Adrenal gland (tissue), 12 donors: Measurements from ENCODE around the gene MGMT. TPM values are rescaled to one million over a fixed set of nuclear protein-coding genes. Genes with fewer than 3 reads are reported as not detected.

Source experiments
- DNase-seq, 7 donors: peaks; one replicate each; pipeline ENCODE4 v3.0.0-alpha.2; 2019 to 2020
- H3K27ac ChIP-seq, 5 donors: fragments of 200-600 bp; sonication (generic) in 4 of 5; 1 replicate in 3 of 5; 2 replicates in 2 of 5; pipeline versions ENCODE4 v1.5.1 to v1.8.0; 2016 to 2020; ENCODE audit warnings: mild to moderate bottlenecking in 1 of 5
- H3K27me3 ChIP-seq: fragments of 200-600 bp; 2 replicates; pipeline ENCODE4 v1.8.0; 2021
- H3K36me3 ChIP-seq, 2 donors: fragments of 200-600 bp; replicated peaks in 1 of 2; 1 replicate in 1 of 2; 2 replicates in 1 of 2; pipeline versions ENCODE4 v1.5.1 to v1.8.0; 2018 to 2022
- H3K4me1 ChIP-seq, 2 donors: fragments of 200-600 bp; replicated peaks in 1 of 2; 1 replicate in 1 of 2; 2 replicates in 1 of 2; pipeline versions ENCODE4 v1.5.1 to v1.8.0; 2018 to 2021
- H3K4me3 ChIP-seq, 4 donors: fragments of 200-600 bp; sonication (generic) in 3 of 4; one replicate each; pipeline ENCODE4 v1.5.1; 2016 to 2018
- H3K9me3 ChIP-seq, 3 donors: fragments of 200-600 bp; sonication (generic) in 1 of 3; replicated peaks in 1 of 3; 1 replicate in 2 of 3; 2 replicates in 1 of 3; pipeline versions ENCODE4 v1.5.1 to v1.8.0; 2016 to 2021
- CTCF ChIP-seq, 6 experiments: fragments of 450-650 bp in 4 of 6; fragments of 200-600 bp in 2 of 6; sonication (generic) in 1 of 6; IDR thresholded peaks; 1 replicate in 5 of 6; 2 replicates in 1 of 6; pipeline versions ENCODE4 v1.5.1 to v1.8.0; 2016 to 2021; ENCODE audit warnings: antibody characterized with exemption in 6 of 6, mild to moderate bottlenecking in 2 of 6, moderate library complexity in 1 of 6
- POLR2A ChIP-seq, 2 donors: fragments of 450-650 bp; IDR thresholded peaks; one replicate each; pipeline ENCODE4 v1.6.1; 2017; ENCODE audit warnings: antibody characterized with exemption in 2 of 2, mild to moderate bottlenecking in 2 of 2, moderate library complexity in 1 of 2
- WGBS, 4 donors: extraction: QIAGEN DNeasy Blood & Tissue Kit in 2 of 4; methylation state at CpG; one replicate each; pipeline versions ENCODE4 v1.1.5 to v1.1.7; 2013 to 2017; 5-methylcytosine and 5-hydroxymethylcytosine counted together
- intact Hi-C, 2 donors: fragments of 100-400 bp; cut with DNase I; formaldehyde crosslinking; loops; one replicate each; pipeline versions ENCODE4 v1.14.1 to v1.15.0; 2022 to 2023
- polyA plus RNA-seq, 3 donors: library from polyadenylated mRNA; stranded (reverse); fragments of 200-250 nt in 2 of 3; fragments of 350-450 nt in 1 of 3; fragmentation: Illumina TruSeq in 1 of 3; extraction: RNeasy Lipid Tissue Mini Kit (QIAGEN cat#74804) in 1 of 3; gene quantifications; one replicate each; pipeline ENCODE4 v1.2.3, GENCODE V29; 2013 to 2014
- total RNA-seq, 9 donors: library from RNA; depleted of rRNA in 4 of 9; stranded (reverse); fragments of >200 nt in 4 of 9; fragments of 120-200 nt in 1 of 9; fragmentation: NEBNext Ultra II Directional in 1 of 9; extraction: Animal tissue kit (Norgen Biotek cat#: 25700) in 1 of 9; gene quantifications; one replicate each; pipeline versions ENCODE4 v1.1.0 to v1.2.4, GENCODE V29; 2013 to 2023
- donor health status: healthy with polysubstance abuse.
- donor health status: Bipolar disorder and iron deficiency.
- donor health status: DM: yes; HTN: yes; CAD: no.
- donor health status: DM: no; HTN: no; CAD: no.
- donor health status: DM: no; HTN: no; CAD: no.
- donor health status: DM: yes; HTN: yes; CAD: no.

Gene MGMT
- total and polyA plus RNA-seq, 12 donors = 3.8 to 35.8 (median 21.2) TPM

GRCh38 chr10:129545261-129545660 lies 78.2 kb downstream of the MGMT start:
- no peaks in the 10 kb centered on the region for H3K4me1 ChIP-seq
- no peaks in the 10 kb centered on the region for H3K9me3 ChIP-seq
- no peaks in the 10 kb centered on the region for H3K27me3 ChIP-seq
- H3K27ac ChIP-seq = no peak overlapping the region
- no peaks in the 10 kb centered on the region for H3K36me3 ChIP-seq
- peak in 1 of 7 donors; percentile 25 for DNase-seq
- TF ChIP-seq CTCF (IDR thresholded peaks at IDR 0.05) (no peak), POLR2A (IDR thresholded peaks at IDR 0.05) (no peak)
- intact Hi-C loops = no loop called here
- H3K4me3 ChIP-seq = no peak overlapping the region
- 89 to 98% (median 94%) methylated on average over 8 of the region's 8 CpGs for WGBS, 4 donors

- TF ChIP-seq POLR2A (IDR thresholded peaks at IDR 0.05) = no peak
- no peak for TF ChIP-seq CTCF (IDR thresholded peaks at IDR 0.05)
- Histone ChIP-seq H3K27ac (no peak overlapping the region), H3K4me1 (no peaks in the 10 kb centered on the region), H3K27me3 (no peaks in the 10 kb centered on the region), H3K9me3 (no peaks in the 10 kb centered on the region), H3K36me3 (no peaks in the 10 kb centered on the region), H3K4me3 (no peak overlapping the region)
- DNase-seq = no peak
- WGBS, 4 donors = 83 to 96% (median 85%) methylated on average over 8 of the region's 8 CpGs
- intact Hi-C loops = no loop called here
Observed at GRCh38 chr10:129546106-129546505, 79.1 kb downstream of the MGMT start.

- Histone ChIP-seq H3K4me1 (no peaks in the 10 kb centered on the region), H3K4me3 (no peak overlapping the region), H3K27me3 (no peaks in the 10 kb centered on the region), H3K36me3 (no peaks in the 10 kb centered on the region), H3K27ac (no peak overlapping the region), H3K9me3 (no peaks in the 10 kb centered on the region)
- TF ChIP-seq POLR2A (IDR thresholded peaks at IDR 0.05) = no peak
- no peak for TF ChIP-seq CTCF (IDR thresholded peaks at IDR 0.05)
- WGBS, 4 donors = 76 to 86% (median 81%) methylated on average over 7 of the region's 7 CpGs
- DNase-seq = no peak
- intact Hi-C loops = no loop called here
Observed at GRCh38 chr10:129547608-129548007, 80.6 kb downstream of the MGMT start.

- Histone ChIP-seq H3K4me1 (no peaks in the 10 kb centered on the region), H3K27ac (no peak overlapping the region), H3K27me3 (no peaks in the 10 kb centered on the region), H3K4me3 (no peak overlapping the region), H3K36me3 (no peaks in the 10 kb centered on the region), H3K9me3 (no peaks in the 10 kb centered on the region)
- WGBS, 4 donors = 85 to 96% (median 90%) methylated on average over 8 to 10 of the region's 10 CpGs
- intact Hi-C loops = no loop called here
- DNase-seq = no peak
- TF ChIP-seq CTCF (IDR thresholded peaks at IDR 0.05) (no peak), POLR2A (IDR thresholded peaks at IDR 0.05) (no peak)
Observed at GRCh38 chr10:129548600-129548999, 81.6 kb downstream of the MGMT start.
